Endothelial cell of umbilical vein (primary cell): ENCODE measurements around the gene SLC30A10.

Experiments used
- EZH2 ChIP-seq: IDR thresholded peaks from 2 replicates; pipeline ENCODE4 v1.6.1; 2012; ENCODE audit warnings: borderline replicate concordance, low read depth, mild to moderate bottlenecking, moderate library complexity, low read length, inconsistent platforms; ENCODE audit not compliant: severe bottlenecking
- POLR2A ChIP-seq: IDR thresholded peaks from 2 replicates; pipeline ENCODE4 v1.6.1; 2012; ENCODE audit warnings: low read depth, mild to moderate bottlenecking, control low read depth, low read length
- POLR2AphosphoS5 ChIP-seq: IDR thresholded peaks from 2 replicates; pipeline ENCODE4 v1.6.1; 2012; ENCODE audit warnings: low read depth, mild to moderate bottlenecking, control low read depth, low read length, moderate library complexity; ENCODE audit not compliant: insufficient read depth
- TF ChIP-seq, protein P1 (sequence below), 2 donors: IDR thresholded peaks; 1 replicate in 1 of 2; 2 replicates in 1 of 2; pipeline ENCODE4 v1.5.1; 2011; ENCODE audit warnings: low read length in 2 of 2, mild to moderate bottlenecking in 2 of 2, moderate library complexity in 2 of 2, control low read depth in 1 of 2, inconsistent platforms in 1 of 2, low read depth in 1 of 2; ENCODE audit not compliant: insufficient read depth in 1 of 2; ENCODE audit errors: extremely low read depth in 1 of 2

DNA sequence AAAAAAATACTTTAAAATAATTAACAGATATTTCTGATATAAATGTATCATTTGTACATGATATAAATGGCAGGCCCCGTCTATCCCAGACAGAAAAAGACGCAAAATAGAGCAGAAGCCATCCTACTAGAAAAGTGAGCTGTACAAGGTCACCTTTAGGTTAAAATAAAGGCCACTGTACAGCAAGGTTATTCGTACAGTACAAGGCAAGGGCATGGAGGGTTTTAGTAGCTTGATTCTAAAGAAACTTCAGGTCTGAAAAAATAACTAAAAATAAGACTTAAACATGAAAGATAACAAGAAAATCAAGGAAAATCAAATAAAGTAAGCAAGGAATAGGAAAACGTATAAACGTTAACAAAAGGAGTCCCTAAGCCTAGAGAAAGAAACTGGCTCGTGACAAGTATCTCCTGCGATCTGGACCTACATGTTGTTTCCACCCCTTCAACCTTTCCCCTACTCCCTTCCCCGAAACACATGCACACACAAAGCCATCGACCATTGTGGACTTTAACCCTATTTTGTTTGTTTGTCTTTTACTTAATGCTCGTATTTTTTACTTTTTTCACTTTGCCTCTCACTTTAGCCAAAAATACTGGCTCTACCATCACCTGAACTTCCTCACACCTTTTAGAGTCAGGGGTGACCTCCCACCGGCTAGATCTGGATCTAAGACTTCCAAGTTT, 26.5 kb upstream of the SLC30A10 start:
- TF ChIP-seq POLR2A (no peak), POLR2AphosphoS5 (no peak), EZH2 (no peak)
- TF ChIP-seq, protein P1, sequence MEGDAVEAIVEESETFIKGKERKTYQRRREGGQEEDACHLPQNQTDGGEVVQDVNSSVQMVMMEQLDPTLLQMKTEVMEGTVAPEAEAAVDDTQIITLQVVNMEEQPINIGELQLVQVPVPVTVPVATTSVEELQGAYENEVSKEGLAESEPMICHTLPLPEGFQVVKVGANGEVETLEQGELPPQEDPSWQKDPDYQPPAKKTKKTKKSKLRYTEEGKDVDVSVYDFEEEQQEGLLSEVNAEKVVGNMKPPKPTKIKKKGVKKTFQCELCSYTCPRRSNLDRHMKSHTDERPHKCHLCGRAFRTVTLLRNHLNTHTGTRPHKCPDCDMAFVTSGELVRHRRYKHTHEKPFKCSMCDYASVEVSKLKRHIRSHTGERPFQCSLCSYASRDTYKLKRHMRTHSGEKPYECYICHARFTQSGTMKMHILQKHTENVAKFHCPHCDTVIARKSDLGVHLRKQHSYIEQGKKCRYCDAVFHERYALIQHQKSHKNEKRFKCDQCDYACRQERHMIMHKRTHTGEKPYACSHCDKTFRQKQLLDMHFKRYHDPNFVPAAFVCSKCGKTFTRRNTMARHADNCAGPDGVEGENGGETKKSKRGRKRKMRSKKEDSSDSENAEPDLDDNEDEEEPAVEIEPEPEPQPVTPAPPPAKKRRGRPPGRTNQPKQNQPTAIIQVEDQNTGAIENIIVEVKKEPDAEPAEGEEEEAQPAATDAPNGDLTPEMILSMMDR (IDR thresholded peaks at IDR 0.05; ENCODE audit: extremely low read depth in 1 of 2, insufficient read depth in 1 of 2, low read depth in 1 of 2, low read length in 2 of 2), result no peak
